HAP-1 (cell line): ENCODE measurements around the gene MEI1.

Source experiments
- DNase-seq, 2 experiments: peaks; one replicate each; pipeline ENCODE4 v3.0.0-alpha.2; 2016 to 2020; ENCODE audit warnings: low spot score in 2 of 2
- H3K27me3 ChIP-seq: fragments of 250-450 bp; sonication (Bioruptor Pico); 2 replicates; pipeline ENCODE4 v1.5.1; 2020; ENCODE audit warnings: low read depth, mild to moderate bottlenecking, moderate library complexity
- H3K36me3 ChIP-seq: fragments of 250-450 bp; sonication (Bioruptor Pico); replicated peaks from 2 replicates; pipeline ENCODE4 v1.5.1; 2020; ENCODE audit warnings: mild to moderate bottlenecking
- H3K4me1 ChIP-seq: fragments of 250-450 bp; sonication (Bioruptor Pico); 2 replicates; pipeline ENCODE4 v1.5.1; 2020; ENCODE audit warnings: mild to moderate bottlenecking
- H3K4me3 ChIP-seq: fragments of 250-450 bp; sonication (Bioruptor Pico); 2 replicates; pipeline ENCODE4 v1.5.1; 2020; ENCODE audit warnings: mild to moderate bottlenecking, moderate library complexity
- H3K9me3 ChIP-seq: fragments of 250-450 bp; sonication (Bioruptor Pico); 2 replicates; pipeline ENCODE4 v1.5.1; 2020; ENCODE audit warnings: mild to moderate bottlenecking, moderate library complexity
- in situ Hi-C: fragments of 300-500 bp; cut with MboI; formaldehyde crosslinking; loops from 3 replicates; pipeline ENCODE4 v1.14.3; 2020; ENCODE audit warnings: low sequenced_read_pairs, inconsistent platforms, mixed read lengths

Gene MEI1

DNA sequence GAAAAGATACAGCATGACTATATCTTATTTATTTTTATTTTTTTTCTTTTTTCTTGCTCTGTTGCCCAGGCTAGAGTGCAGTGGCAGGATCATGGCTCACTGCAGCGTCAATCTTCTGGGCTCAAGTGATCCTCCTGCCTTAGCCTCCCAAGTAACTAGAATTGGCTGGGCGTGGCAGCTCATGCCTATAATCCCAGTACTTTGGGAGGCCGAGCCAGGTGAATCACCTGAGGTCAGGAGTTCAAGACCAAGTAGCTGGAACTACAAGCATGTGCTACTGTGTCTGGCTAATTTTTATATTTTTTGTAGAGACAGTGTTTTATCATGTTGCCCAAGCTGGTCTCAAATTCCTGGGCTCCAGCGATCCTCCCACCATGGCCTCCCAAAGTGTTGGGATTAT lies 72.9 kb downstream of the MEI1 start:
- Histone ChIP-seq H3K9me3 (no peaks in the 10 kb centered on the region), H3K27me3 (0 out of 2 replicates have a peak, but pooled peaks cover 3% of the 10 kb centered on the region), H3K36me3 (no peaks in the 10 kb centered on the region), H3K4me1 (no peaks in the 10 kb centered on the region), H3K4me3 (no peak overlapping the region)
- no peak for DNase-seq
- in situ Hi-C loops: no loop called here

DNA sequence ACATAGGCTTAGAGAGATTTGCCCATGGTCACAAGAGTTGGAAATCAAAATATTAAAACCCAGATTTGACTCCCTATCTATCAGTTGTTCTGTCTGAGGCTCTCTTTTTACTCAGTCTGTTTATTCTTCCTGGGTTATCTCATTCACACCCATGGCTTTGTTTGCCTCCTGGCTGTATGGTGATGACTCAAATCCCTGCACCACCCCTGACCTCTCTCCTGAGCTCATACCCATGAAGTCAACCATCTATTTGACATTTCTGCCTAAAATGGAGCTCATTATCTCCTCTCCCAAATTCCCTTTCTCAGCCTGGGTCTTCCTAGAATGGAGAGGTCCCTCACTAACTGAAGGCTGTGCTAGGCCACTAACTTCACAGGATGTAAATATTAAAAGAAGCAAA lies 73.3 kb downstream of the MEI1 start:
- 0 out of 2 replicates have a peak, but pooled peaks cover 3% of the 10 kb centered on the region for H3K27me3 ChIP-seq
- DNase-seq: no peak
- no peaks in the 10 kb centered on the region for H3K9me3 ChIP-seq
- no peaks in the 10 kb centered on the region for H3K36me3 ChIP-seq
- no peaks in the 10 kb centered on the region for H3K4me1 ChIP-seq
- H3K4me3 ChIP-seq: no peak overlapping the region
- in situ Hi-C loops: no loop called here

- no peaks in the 10 kb centered on the region for H3K9me3 ChIP-seq
- 0 out of 2 replicates have a peak, but pooled peaks cover 3% of the 10 kb centered on the region for H3K27me3 ChIP-seq
- H3K36me3 ChIP-seq: no peaks in the 10 kb centered on the region
- DNase-seq: no peak
- H3K4me3 ChIP-seq: no peak overlapping the region
- in situ Hi-C loops: no loop called here
- H3K4me1 ChIP-seq: no peaks in the 10 kb centered on the region
Measured at GRCh38 chr22:41775338-41775737, 76.0 kb downstream of the MEI1 start.

DNA sequence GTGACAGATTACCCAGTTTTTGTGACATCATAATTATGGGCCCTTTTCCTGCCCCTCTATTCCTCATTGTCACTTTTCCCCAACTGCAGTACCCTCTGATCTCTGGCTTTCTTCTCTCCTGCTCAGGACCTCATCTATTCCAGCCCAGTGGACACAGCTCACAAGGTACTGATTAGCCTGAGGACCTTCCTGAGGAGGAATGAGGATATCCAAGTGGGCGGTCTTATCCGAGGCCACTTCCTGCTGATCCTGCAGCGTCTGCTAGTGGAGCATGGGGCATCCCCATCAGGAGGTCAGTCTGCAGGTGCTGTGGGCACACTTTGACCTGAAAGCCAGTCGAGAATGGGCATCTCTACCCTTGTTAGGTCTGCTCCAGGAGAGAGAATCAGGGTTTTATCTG lies 76.7 kb downstream of the MEI1 start:
- no peak for DNase-seq
- H3K36me3 ChIP-seq: no peaks in the 10 kb centered on the region
- H3K4me1 ChIP-seq: no peaks in the 10 kb centered on the region
- in situ Hi-C loops: no loop called here
- no peak overlapping the region for H3K4me3 ChIP-seq
- H3K9me3 ChIP-seq: no peaks in the 10 kb centered on the region
- H3K27me3 ChIP-seq: 0 out of 2 replicates have a peak, but pooled peaks cover 3% of the 10 kb centered on the region

DNA sequence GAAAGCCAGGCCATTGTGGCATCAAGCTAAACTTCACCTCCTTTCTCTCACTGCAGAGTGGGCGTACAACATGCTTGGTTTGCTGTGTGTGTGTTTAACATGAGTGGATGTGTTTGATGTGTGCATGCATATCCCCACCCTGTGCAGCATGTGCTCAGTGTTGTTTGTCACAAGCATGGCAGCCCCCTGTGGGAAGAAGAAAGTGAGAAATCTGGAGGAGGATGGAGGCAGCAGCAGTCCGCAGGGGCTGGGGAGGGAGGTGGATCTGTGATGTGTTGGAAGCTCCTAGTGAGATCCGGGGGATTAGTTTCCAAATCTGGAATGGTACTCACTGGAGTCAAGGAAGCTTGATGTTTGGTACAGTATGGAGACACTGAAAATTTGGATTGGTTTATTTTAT lies 77.1 kb downstream of the MEI1 start:
- no peaks in the 10 kb centered on the region for H3K9me3 ChIP-seq
- in situ Hi-C loops: no loop called here
- no peaks in the 10 kb centered on the region for H3K36me3 ChIP-seq
- H3K4me3 ChIP-seq: no peak overlapping the region
- no peaks in the 10 kb centered on the region for H3K4me1 ChIP-seq
- H3K27me3 ChIP-seq: 0 out of 2 replicates have a peak, but pooled peaks cover 3% of the 10 kb centered on the region
- DNase-seq: no peak

- H3K27me3 ChIP-seq: 0 out of 2 replicates have a peak, but pooled peaks cover 3% of the 10 kb centered on the region
- in situ Hi-C loops: no loop called here
- H3K36me3 ChIP-seq: no peaks in the 10 kb centered on the region
- no peak overlapping the region for H3K4me3 ChIP-seq
- H3K9me3 ChIP-seq: no peaks in the 10 kb centered on the region
- DNase-seq: no peak
- no peaks in the 10 kb centered on the region for H3K4me1 ChIP-seq
Measured at GRCh38 chr22:41777749-41778425, 78.6 kb downstream of the MEI1 start.

DNA sequence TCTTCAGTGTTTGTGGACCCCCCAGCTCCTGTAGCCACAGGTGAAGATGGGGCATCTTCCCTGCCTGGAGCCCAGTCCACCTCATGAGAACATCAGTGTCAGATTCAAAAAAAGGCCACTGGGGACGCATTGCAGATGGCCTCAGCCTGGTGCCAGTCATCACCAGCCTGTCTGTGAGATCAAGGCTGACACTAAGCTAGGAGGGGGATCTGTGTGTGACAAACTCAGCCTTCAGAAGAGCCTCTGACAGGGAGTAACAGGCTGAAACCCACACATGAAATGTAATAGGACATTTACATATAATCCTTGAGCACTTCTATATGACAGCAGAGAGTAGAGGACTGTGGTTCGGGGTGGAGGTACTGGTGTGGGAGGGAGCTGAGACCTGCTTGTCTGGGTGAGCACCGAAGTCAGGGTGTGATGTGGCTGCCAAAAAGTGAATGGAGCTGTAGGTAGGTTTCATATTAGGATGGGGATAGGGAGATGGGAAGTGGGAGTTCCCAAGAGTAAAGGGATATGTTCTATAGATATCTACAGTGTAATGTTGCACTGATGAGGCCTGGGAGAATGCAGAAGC lies 80.7 kb downstream of the MEI1 start:
- no peaks in the 10 kb centered on the region for H3K4me1 ChIP-seq
- H3K36me3 ChIP-seq: no peaks in the 10 kb centered on the region
- in situ Hi-C loops: no loop called here
- no peaks in the 10 kb centered on the region for H3K27me3 ChIP-seq
- H3K9me3 ChIP-seq: no peaks in the 10 kb centered on the region
- no peak for DNase-seq
- no peak overlapping the region for H3K4me3 ChIP-seq

DNA sequence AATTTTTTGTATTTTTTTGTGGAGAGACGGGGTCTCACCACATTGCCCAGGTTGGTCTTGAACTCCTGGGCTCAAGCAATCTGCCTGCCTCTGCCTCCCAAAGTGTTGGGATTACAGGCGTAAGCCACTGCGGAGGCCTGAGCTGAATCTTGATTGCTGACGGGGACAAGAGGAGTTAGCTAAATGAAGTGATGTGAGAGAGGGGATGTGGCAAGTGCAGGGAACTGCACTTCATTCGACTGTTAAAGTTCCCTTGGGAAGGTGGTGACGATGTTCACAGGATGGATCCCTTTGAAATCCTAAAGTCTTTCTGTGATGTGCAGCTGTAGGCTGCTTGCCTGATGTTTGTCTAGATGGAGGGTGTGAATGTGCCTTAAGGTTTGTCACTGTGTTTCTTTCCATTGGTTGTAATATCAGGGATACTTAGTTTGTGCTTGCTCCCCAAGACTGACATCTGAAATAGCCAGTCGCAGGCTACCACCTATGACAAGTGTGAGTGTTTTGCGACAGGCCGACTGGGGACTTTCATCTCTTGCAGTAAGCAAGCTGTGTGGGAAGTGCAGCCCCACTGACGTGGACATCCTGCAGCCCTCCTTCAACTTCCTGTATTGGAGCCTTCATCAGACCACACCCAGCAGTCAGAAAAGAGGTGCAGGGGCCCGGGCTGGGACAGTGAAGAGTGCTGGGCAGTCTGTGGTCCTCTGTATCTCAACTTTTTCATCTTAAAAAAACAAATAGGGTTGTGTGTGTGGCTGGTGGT lies 81.6 kb downstream of the MEI1 start:
- in situ Hi-C loops: no loop called here
- H3K4me3 ChIP-seq: no peak overlapping the region
- H3K4me1 ChIP-seq: no peaks in the 10 kb centered on the region
- no peak for DNase-seq
- H3K9me3 ChIP-seq: no peaks in the 10 kb centered on the region
- no peaks in the 10 kb centered on the region for H3K27me3 ChIP-seq
- H3K36me3 ChIP-seq: no peaks in the 10 kb centered on the region

GRCh38 chr22:41781507-41781906 lies 82.2 kb downstream of the MEI1 start:
- H3K4me1 ChIP-seq: no peaks in the 10 kb centered on the region
- no peaks in the 10 kb centered on the region for H3K9me3 ChIP-seq
- DNase-seq: no peak
- in situ Hi-C loops: no loop called here
- H3K36me3 ChIP-seq: no peaks in the 10 kb centered on the region
- no peak overlapping the region for H3K4me3 ChIP-seq
- H3K27me3 ChIP-seq: no peaks in the 10 kb centered on the region

- no peak overlapping the region for H3K4me3 ChIP-seq
- no peak for DNase-seq
- H3K9me3 ChIP-seq: no peaks in the 10 kb centered on the region
- no peaks in the 10 kb centered on the region for H3K4me1 ChIP-seq
- no peaks in the 10 kb centered on the region for H3K36me3 ChIP-seq
- no peaks in the 10 kb centered on the region for H3K27me3 ChIP-seq
- in situ Hi-C loops: no loop called here
Measured at GRCh38 chr22:41782316-41782715, 83.0 kb downstream of the MEI1 start.

GRCh38 chr22:41782751-41783150 lies 83.4 kb downstream of the MEI1 start:
- in situ Hi-C loops: no loop called here
- H3K9me3 ChIP-seq: no peaks in the 10 kb centered on the region
- no peak overlapping the region for H3K4me3 ChIP-seq
- no peak for DNase-seq
- H3K4me1 ChIP-seq: no peaks in the 10 kb centered on the region
- H3K36me3 ChIP-seq: no peaks in the 10 kb centered on the region
- no peaks in the 10 kb centered on the region for H3K27me3 ChIP-seq

DNA sequence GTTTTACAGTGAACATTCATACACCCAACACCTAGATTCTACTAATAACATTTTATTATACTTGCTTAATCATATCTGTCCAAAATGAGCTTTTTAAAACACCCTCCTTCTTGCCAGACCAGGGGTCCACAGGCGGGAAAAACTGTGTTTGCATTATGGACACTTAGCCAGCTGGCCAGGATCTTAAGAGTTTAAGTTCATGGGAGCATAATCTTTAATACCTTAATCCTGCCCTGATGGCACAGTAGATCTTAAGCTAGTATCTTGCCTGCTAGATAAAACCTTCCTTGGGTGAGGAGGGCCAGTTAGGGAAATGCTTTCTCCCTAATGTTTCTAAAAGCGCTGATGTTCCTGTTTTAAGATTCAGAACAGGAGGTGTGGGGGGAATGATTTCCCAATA lies 88.0 kb downstream of the MEI1 start:
- Histone ChIP-seq H3K36me3 (no peaks in the 10 kb centered on the region), H3K4me1 (no peaks in the 10 kb centered on the region), H3K27me3 (no peaks in the 10 kb centered on the region), H3K4me3 (no peak overlapping the region), H3K9me3 (no peaks in the 10 kb centered on the region)
- in situ Hi-C loops: no loop called here
- DNase-seq: no peak

GRCh38 chr22:41793871-41794270 lies 94.6 kb downstream of the MEI1 start:
- Histone ChIP-seq H3K9me3 (no peaks in the 10 kb centered on the region), H3K4me3 (no peak overlapping the region), H3K4me1 (no peaks in the 10 kb centered on the region), H3K27me3 (no peaks in the 10 kb centered on the region), H3K36me3 (no peaks in the 10 kb centered on the region)
- DNase-seq: no peak
- in situ Hi-C loops: no loop called here

- DNase-seq: no peak
Measured at GRCh38 chr22:41798736-41799135, 99.4 kb downstream of the MEI1 start.

More at GRCh38 chr22:41798736-41799135, 99.4 kb downstream of the MEI1 start:
- Histone ChIP-seq H3K36me3 (no peaks in the 10 kb centered on the region), H3K9me3 (no peaks in the 10 kb centered on the region), H3K4me3 (no peak overlapping the region), H3K27me3 (no peaks in the 10 kb centered on the region), H3K4me1 (peaks cover 17% of the 10 kb centered on the region)
- in situ Hi-C loops: no loop called here
